Measurements from ENCODE around the gene IL17RB.

IL17RB gene

GRCh38 chr3:53856964-53857363 is 10.6 kb downstream of the IL17RB start:
- Mint-ChIP-seq H3K4me3 (no peak overlapping the region), H3K9me3 (ENCODE audit: low read depth) (no peaks in the 10 kb centered on the region), H3K27me3 (no peaks in the 10 kb centered on the region), H3K4me1 (ENCODE audit: low read depth) (peaks cover 1% of the 10 kb centered on the region), H3K27ac (no peak overlapping the region), H3K36me3 (peaks cover 3% of the 10 kb centered on the region)

- Mint-ChIP-seq H3K4me1 (ENCODE audit: low read depth) (peaks cover 1% of the 10 kb centered on the region), H3K4me3 (no peak overlapping the region), H3K9me3 (ENCODE audit: low read depth) (no peaks in the 10 kb centered on the region), H3K27me3 (no peaks in the 10 kb centered on the region), H3K36me3 (peaks cover 8% of the 10 kb centered on the region), H3K27ac (no peak overlapping the region)
Measured at GRCh38 chr3:53858096-53858741, 11.9 kb downstream of the IL17RB start.

GRCh38 chr3:53859178-53859577 is 12.8 kb downstream of the IL17RB start:
- Mint-ChIP-seq H3K4me3 (no peak overlapping the region), H3K4me1 (ENCODE audit: low read depth) (peaks cover 1% of the 10 kb centered on the region), H3K9me3 (ENCODE audit: low read depth) (no peaks in the 10 kb centered on the region), H3K36me3 (peaks cover 8% of the 10 kb centered on the region), H3K27ac (no peak overlapping the region), H3K27me3 (no peaks in the 10 kb centered on the region)

GRCh38 chr3:53860196-53860595 is 13.8 kb downstream of the IL17RB start:
- Mint-ChIP-seq H3K27ac (no peak overlapping the region), H3K4me3 (no peak overlapping the region), H3K36me3 (peaks cover 10% of the 10 kb centered on the region), H3K27me3 (no peaks in the 10 kb centered on the region), H3K9me3 (ENCODE audit: low read depth) (no peaks in the 10 kb centered on the region), H3K4me1 (ENCODE audit: low read depth) (peaks cover 1% of the 10 kb centered on the region)

GRCh38 chr3:53862241-53862640 is 15.9 kb downstream of the IL17RB start:
- peaks cover 1% of the 10 kb centered on the region for H3K4me1 Mint-ChIP-seq (ENCODE audit: low read depth)
- peaks cover 12% of the 10 kb centered on the region for H3K36me3 Mint-ChIP-seq
- H3K9me3 Mint-ChIP-seq (ENCODE audit: low read depth) = no peaks in the 10 kb centered on the region
- H3K27ac Mint-ChIP-seq = no peak overlapping the region
- no peak overlapping the region for H3K4me3 Mint-ChIP-seq
- no peaks in the 10 kb centered on the region for H3K27me3 Mint-ChIP-seq

GRCh38 chr3:53863145-53863544 is 16.8 kb downstream of the IL17RB start:
- Mint-ChIP-seq H3K9me3 (ENCODE audit: low read depth) (no peaks in the 10 kb centered on the region), H3K27me3 (no peaks in the 10 kb centered on the region), H3K4me3 (no peak overlapping the region), H3K4me1 (ENCODE audit: low read depth) (no peaks in the 10 kb centered on the region), H3K36me3 (peaks cover 12% of the 10 kb centered on the region), H3K27ac (peak overlapping the region; percentile 28)

GRCh38 chr3:53865732-53866499 is 19.5 kb downstream of the IL17RB start:
- H3K4me1 Mint-ChIP-seq (ENCODE audit: low read depth) = no peaks in the 10 kb centered on the region
- no peaks in the 10 kb centered on the region for H3K27me3 Mint-ChIP-seq
- H3K36me3 Mint-ChIP-seq = peaks cover 9% of the 10 kb centered on the region
- no peaks in the 10 kb centered on the region for H3K9me3 Mint-ChIP-seq (ENCODE audit: low read depth)
- H3K27ac Mint-ChIP-seq = no peak overlapping the region
- H3K4me3 Mint-ChIP-seq = no peak overlapping the region

- no peaks in the 10 kb centered on the region for H3K27me3 Mint-ChIP-seq
- H3K27ac Mint-ChIP-seq = peak overlapping the region; percentile 77
- H3K4me3 Mint-ChIP-seq = peak overlapping the region; percentile 97
- peaks cover 3% of the 10 kb centered on the region for H3K36me3 Mint-ChIP-seq
- no peaks in the 10 kb centered on the region for H3K9me3 Mint-ChIP-seq (ENCODE audit: low read depth)
- peaks cover 30% of the 10 kb centered on the region for H3K4me1 Mint-ChIP-seq (ENCODE audit: low read depth)
Measured at GRCh38 chr3:53880396-53881345, 34.3 kb downstream of the IL17RB start.

- peak within 1 kb of the TSS; percentile 98 for H3K27ac Mint-ChIP-seq
- peaks cover 6% of the 10 kb centered on the region for H3K36me3 Mint-ChIP-seq
- peaks cover 36% of the 10 kb centered on the region for H3K4me1 Mint-ChIP-seq (ENCODE audit: low read depth)
- H3K4me3 Mint-ChIP-seq = peak within 1 kb of the TSS; percentile 97
- no peaks in the 10 kb centered on the region for H3K27me3 Mint-ChIP-seq
- no peaks in the 10 kb centered on the region for H3K9me3 Mint-ChIP-seq (ENCODE audit: low read depth)
Measured at GRCh38 chr3:53881691-53882593, 35.6 kb downstream of the IL17RB start, which contains the start of gene ACTR8. Gene ACTR8 (minus strand): TSS chr3:53882152. CDS start chr3:53882101, 51 bp downstream.

- Mint-ChIP-seq H3K4me3 (peak overlapping the region; percentile 97), H3K27me3 (no peaks in the 10 kb centered on the region), H3K9me3 (ENCODE audit: low read depth) (no peaks in the 10 kb centered on the region), H3K36me3 (peaks cover 5% of the 10 kb centered on the region), H3K27ac (peak overlapping the region; percentile 98), H3K4me1 (ENCODE audit: low read depth) (peaks cover 46% of the 10 kb centered on the region)
Measured at GRCh38 chr3:53883008-53883407, 36.6 kb downstream of the IL17RB start.

GRCh38 chr3:53884623-53885022 is 38.3 kb downstream of the IL17RB start:
- H3K4me1 Mint-ChIP-seq (ENCODE audit: low read depth) = peaks cover 60% of the 10 kb centered on the region

GRCh38 chr3:53885239-53885638 is 38.9 kb downstream of the IL17RB start:
- no peak overlapping the region for H3K4me3 Mint-ChIP-seq
- H3K27ac Mint-ChIP-seq = no peak overlapping the region
- no peaks in the 10 kb centered on the region for H3K9me3 Mint-ChIP-seq (ENCODE audit: low read depth)
- H3K27me3 Mint-ChIP-seq = no peaks in the 10 kb centered on the region
- H3K4me1 Mint-ChIP-seq (ENCODE audit: low read depth) = peaks cover 60% of the 10 kb centered on the region
- peaks cover 11% of the 10 kb centered on the region for H3K36me3 Mint-ChIP-seq

More at GRCh38 chr3:53884623-53885022, 38.3 kb downstream of the IL17RB start:
- Mint-ChIP-seq H3K27ac (no peak overlapping the region), H3K36me3 (peaks cover 11% of the 10 kb centered on the region), H3K4me3 (no peak overlapping the region), H3K9me3 (ENCODE audit: low read depth) (no peaks in the 10 kb centered on the region), H3K27me3 (no peaks in the 10 kb centered on the region)

GRCh38 chr3:53887446-53887845 is 41.1 kb downstream of the IL17RB start:
- Mint-ChIP-seq H3K4me3 (peak overlapping the region; percentile 56), H3K27me3 (no peaks in the 10 kb centered on the region), H3K4me1 (ENCODE audit: low read depth) (peaks cover 61% of the 10 kb centered on the region), H3K27ac (peak overlapping the region; percentile 72), H3K36me3 (peaks cover 16% of the 10 kb centered on the region), H3K9me3 (ENCODE audit: low read depth) (peaks cover 3% of the 10 kb centered on the region)

- H3K4me1 Mint-ChIP-seq (ENCODE audit: low read depth) = peaks cover 57% of the 10 kb centered on the region
- H3K36me3 Mint-ChIP-seq = peaks cover 16% of the 10 kb centered on the region
- H3K27ac Mint-ChIP-seq = peak overlapping the region; percentile 17
- peak overlapping the region; percentile 39 for H3K4me3 Mint-ChIP-seq
- H3K9me3 Mint-ChIP-seq (ENCODE audit: low read depth) = peaks cover 3% of the 10 kb centered on the region
- no peaks in the 10 kb centered on the region for H3K27me3 Mint-ChIP-seq
Measured at GRCh38 chr3:53888232-53888631, 41.9 kb downstream of the IL17RB start.
